GM12891 (cell line): Measurements from ENCODE around the gene PARP3.

Experiments
- POLR2A ChIP-seq: IDR thresholded peaks from 2 replicates; pipeline ENCODE4 v1.6.1; 2011; ENCODE audit warnings: low read depth, low read length, control low read depth
- SPI1 ChIP-seq: IDR thresholded peaks from 2 replicates; pipeline ENCODE4 v1.6.1; 2011; ENCODE audit warnings: low read depth, low read length, control low read depth

- TF ChIP-seq SPI1 (no peak), POLR2A (no peak)
Measured at GRCh38 chr3:51896607-51897305, 45.4 kb upstream of the PARP3 start.
